ENCODE results near the gene SLC12A8.

Gene SLC12A8

GRCh38 chr3:125080077-125080476 is 132.5 kb downstream of the SLC12A8 start:
- no peak overlapping the region for H3K4me3 ChIP-seq (ENCODE audit: low read depth, low read length)
- no peak for DNase-seq (ENCODE audit: low read depth)
- no peak for TF ChIP-seq CTCF (IDR thresholded peaks at IDR 0.05; ENCODE audit: control insufficient read depth, extremely low read depth, insufficient read depth)

GRCh38 chr3:125079675-125080045 is 132.9 kb downstream of the SLC12A8 start:
- DNase-seq (ENCODE audit: low read depth), result no peak
- no peak overlapping the region for H3K4me3 ChIP-seq (ENCODE audit: low read depth, low read length)
- no peak for TF ChIP-seq CTCF (IDR thresholded peaks at IDR 0.05; ENCODE audit: control insufficient read depth, extremely low read depth, insufficient read depth)

- TF ChIP-seq CTCF (IDR thresholded peaks at IDR 0.05; ENCODE audit: control insufficient read depth, extremely low read depth, insufficient read depth), result no peak
- no peak for DNase-seq (ENCODE audit: low read depth)
- H3K4me3 ChIP-seq (ENCODE audit: low read depth, low read length), result no peak overlapping the region
These were observed 133.4 kb downstream of the SLC12A8 start for GRCh38 chr3:125078951-125079674.

- no peak for DNase-seq (ENCODE audit: low read depth)
- TF ChIP-seq CTCF (IDR thresholded peaks at IDR 0.05; ENCODE audit: control insufficient read depth, extremely low read depth, insufficient read depth), result no peak
These were observed 134.7 kb downstream of the SLC12A8 start for GRCh38 chr3:125077864-125078263.

GRCh38 chr3:125076464-125076863 is 136.1 kb downstream of the SLC12A8 start:
- no peak for TF ChIP-seq CTCF (IDR thresholded peaks at IDR 0.05; ENCODE audit: control insufficient read depth, extremely low read depth, insufficient read depth)
- no peak overlapping the region for H3K4me3 ChIP-seq (ENCODE audit: low read depth, low read length)
- DNase-seq (ENCODE audit: low read depth), result no peak

More at GRCh38 chr3:125077864-125078263, 134.7 kb downstream of the SLC12A8 start:
- H3K4me3 ChIP-seq (ENCODE audit: low read depth, low read length), result no peak overlapping the region

- no peak for DNase-seq (ENCODE audit: low read depth)
- no peak for TF ChIP-seq CTCF (IDR thresholded peaks at IDR 0.05; ENCODE audit: control insufficient read depth, extremely low read depth, insufficient read depth)
- no peak overlapping the region for H3K4me3 ChIP-seq (ENCODE audit: low read depth, low read length)
These were observed 136.8 kb downstream of the SLC12A8 start for GRCh38 chr3:125075738-125076137.

- no peak for DNase-seq (ENCODE audit: low read depth)
- TF ChIP-seq CTCF (IDR thresholded peaks at IDR 0.05; ENCODE audit: control insufficient read depth, extremely low read depth, insufficient read depth), result no peak
- no peak overlapping the region for H3K4me3 ChIP-seq (ENCODE audit: low read depth, low read length)
These were observed 139.1 kb downstream of the SLC12A8 start for GRCh38 chr3:125073390-125073905.
